Caco-2 (cell line): ENCODE data around the gene FAM89B. TPM values are rescaled to one million over a fixed set of nuclear protein-coding genes. Genes with fewer than 3 reads are reported as not detected.
"Not testable (repeated sequence)": the region's sequence is repeated elsewhere in the genome, so short reads cannot be mapped to it uniquely, and the experiment has no call there.

ENCODE experiments used
- BruUV-seq: library from RNA; stranded (reverse); fragments of 400-500 nt; replicated peaks from 2 replicates; lab custom pipeline; 2021; lab: Mats Ljungman, UMichigan
- CTCF ChIA-PET: fragments of 300-600 bp; sonication (Branson Sonifier 250); formaldehyde crosslinking; loops from one replicate; lab custom pipeline; 2022; ENCODE audit warnings: antibody characterized with exemption; lab: Charles Lee
- POLR2A ChIA-PET: fragments of 300-600 bp; sonication (Branson Sonifier 250); formaldehyde crosslinking; loops from one replicate; lab custom pipeline; 2022; ENCODE audit warnings: antibody characterized with exemption; lab: Charles Lee
- DNase-seq, 2 experiments: peaks; one replicate each; pipeline versions ENCODE4 v3.0.0 to v3.0.0-alpha.2; 2020 to 2022
- H3K27me3 ChIP-seq: replicated peaks from 2 replicates; pipeline ENCODE4 v1.6.0; 2011; ENCODE audit warnings: low read length; ENCODE audit not compliant: control insufficient read depth, insufficient read depth
- H3K36me3 ChIP-seq: 2 replicates; pipeline ENCODE4 v1.5.1; 2011; ENCODE audit warnings: low read length; ENCODE audit not compliant: control insufficient read depth, insufficient read depth
- H3K4me1 ChIP-seq: fragments of 250-450 bp; sonication (Bioruptor Pico); 2 replicates; pipeline ENCODE4 v1.5.1; 2020; ENCODE audit warnings: mild to moderate bottlenecking
- H3K4me3 ChIP-seq: 2 replicates; pipeline ENCODE4 v1.5.1; 2011; ENCODE audit warnings: low read depth, mild to moderate bottlenecking, control low read depth, low read length
- H3K9me3 ChIP-seq: fragments of 250-450 bp; sonication (Bioruptor Pico); 2 replicates; pipeline ENCODE4 v1.5.1; 2020; ENCODE audit warnings: mild to moderate bottlenecking, moderate library complexity
- H3K27ac Mint-ChIP-seq: one replicate; pipeline ENCODE4 v1.8.0; 2022; ENCODE audit warnings: mixed read lengths; ENCODE audit not compliant: unreplicated experiment
- H3K27me3 Mint-ChIP-seq: one replicate; pipeline ENCODE4 v1.8.0; 2022; ENCODE audit warnings: mixed read lengths; ENCODE audit not compliant: insufficient read depth, unreplicated experiment
- H3K36me3 Mint-ChIP-seq: one replicate; pipeline ENCODE4 v1.8.0; 2022; ENCODE audit warnings: mild to moderate bottlenecking, mixed read lengths; ENCODE audit not compliant: insufficient read depth, unreplicated experiment
- H3K4me1 Mint-ChIP-seq: one replicate; pipeline ENCODE4 v1.8.0; 2022; ENCODE audit warnings: low read depth, mixed read lengths; ENCODE audit not compliant: unreplicated experiment
- H3K4me3 Mint-ChIP-seq: one replicate; pipeline ENCODE4 v1.8.0; 2022; ENCODE audit warnings: mild to moderate bottlenecking, moderate library complexity, mixed read lengths; ENCODE audit not compliant: unreplicated experiment
- H3K9me3 Mint-ChIP-seq: one replicate; pipeline ENCODE4 v1.8.0; 2022; ENCODE audit warnings: mixed read lengths; ENCODE audit not compliant: unreplicated experiment
- CTCF ChIP-seq, 2 experiments: fragments of 200-600 bp in 1 of 2; IDR thresholded peaks; 1 replicate in 1 of 2; 2 replicates in 1 of 2; pipeline versions ENCODE4 v1.5.1 to v1.8.0; 2011 to 2022; ENCODE audit warnings: antibody characterized with exemption in 1 of 2, control low read depth in 1 of 2, inconsistent platforms in 1 of 2, low read depth in 1 of 2, low read length in 1 of 2, mild to moderate bottlenecking in 1 of 2, moderate library complexity in 1 of 2; ENCODE audit not compliant: insufficient read depth in 1 of 2, severe bottlenecking in 1 of 2, unreplicated experiment in 1 of 2
- intact Hi-C: fragments of 100-400 bp; cut with micrococcal nuclease; formaldehyde crosslinking; loops from one replicate; pipeline ENCODE4 v1.10.0; 2022; ENCODE audit not compliant: unreplicated experiment
- total RNA-seq: library from RNA; stranded (reverse); gene quantifications from 2 replicates; pipeline ENCODE4 v1.2.3, GENCODE V29; 2022

The FAM89B gene
- total RNA-seq, 1 experiment from 2014 or later, result 26.9 TPM

DNA sequence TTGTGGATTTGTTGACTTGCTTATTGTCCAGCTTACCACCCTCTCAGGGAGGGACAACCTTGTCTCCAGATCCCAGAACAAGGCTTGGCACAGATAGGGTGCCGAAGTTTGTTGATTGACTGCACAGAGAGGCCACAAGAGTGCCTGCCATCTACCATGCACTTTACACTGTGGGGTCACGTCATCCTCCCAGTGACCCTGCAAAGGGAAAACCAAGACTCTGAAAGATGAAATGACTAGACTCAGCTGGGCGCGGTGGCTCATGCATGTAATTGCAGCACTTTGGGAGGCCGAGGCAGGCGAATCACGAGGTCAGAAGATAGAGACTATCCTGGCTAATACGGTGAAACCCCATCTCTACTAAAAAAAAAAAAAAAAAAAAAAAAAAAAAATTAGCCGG lies 9.6 kb upstream of the FAM89B start:
- H3K27me3 Mint-ChIP-seq, result no peaks in the 10 kb centered on the region
- intact Hi-C loops, result no loop called here
- TF ChIP-seq CTCF (IDR thresholded peaks at IDR 0.05; ENCODE audit: insufficient read depth in 1 of 2, low read depth in 1 of 2, low read length in 1 of 2, severe bottlenecking in 1 of 2, unreplicated experiment in 1 of 2), result no peak
- DNase-seq, result no peak
- CTCF ChIA-PET, result no interaction called here
- H3K4me1 Mint-ChIP-seq, result peaks cover 20% of the 10 kb centered on the region
- peaks cover 1% of the 10 kb centered on the region; the same call in 1 of the 2 replicates for H3K36me3 ChIP-seq
- no TSS peak for BruUV-seq
- no peak overlapping the region for H3K27ac Mint-ChIP-seq
- H3K27me3 ChIP-seq, result no peaks in the 10 kb centered on the region
- H3K9me3 Mint-ChIP-seq, result no peaks in the 10 kb centered on the region
- H3K36me3 Mint-ChIP-seq, result peaks cover 5% of the 10 kb centered on the region
- no peak overlapping the region for H3K4me3 Mint-ChIP-seq
- H3K4me3 ChIP-seq, result no peak overlapping the region
- no peaks in the 10 kb centered on the region for H3K9me3 ChIP-seq
- H3K4me1 ChIP-seq, result peaks cover 27% of the 10 kb centered on the region
- POLR2A ChIA-PET, result interaction anchor here (0.7 kb wide), 1 partner anchor 140 kb away, joined by 8 read pairs; the partner anchor contains the start of gene NEAT1

DNA sequence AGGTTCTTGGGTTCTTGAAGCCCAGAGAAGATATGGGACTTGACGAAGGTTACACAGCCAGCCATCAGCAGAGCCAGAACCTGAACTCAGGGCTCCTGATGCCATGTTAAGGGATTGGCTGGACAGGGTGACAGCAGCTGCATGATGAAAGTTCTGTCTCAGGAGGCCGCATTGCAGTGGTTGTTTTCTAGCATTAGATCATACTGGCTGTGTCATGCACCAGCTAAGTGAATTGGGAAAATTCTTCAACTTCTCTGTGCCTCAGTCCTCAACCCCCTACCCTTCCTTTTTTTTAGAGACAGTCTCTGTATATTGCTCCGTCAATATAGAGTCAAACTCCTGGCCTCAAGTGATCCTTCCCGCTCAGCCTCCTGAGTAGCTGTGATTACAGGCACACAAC lies 8.7 kb upstream of the FAM89B start:
- H3K4me1 Mint-ChIP-seq, result peaks cover 28% of the 10 kb centered on the region
- ChIA-PET POLR2A (no interaction called here), CTCF (no interaction called here)
- Histone ChIP-seq H3K36me3 (peaks cover 1% of the 10 kb centered on the region; the same call in 1 of the 2 replicates), H3K4me1 (peaks cover 28% of the 10 kb centered on the region), H3K9me3 (no peaks in the 10 kb centered on the region), H3K27me3 (no peaks in the 10 kb centered on the region), H3K4me3 (no peak overlapping the region)
- intact Hi-C loops, result no loop called here
- peaks cover 10% of the 10 kb centered on the region for H3K36me3 Mint-ChIP-seq
- DNase-seq, result no peak
- TF ChIP-seq CTCF (IDR thresholded peaks at IDR 0.05; ENCODE audit: insufficient read depth in 1 of 2, low read depth in 1 of 2, low read length in 1 of 2, severe bottlenecking in 1 of 2, unreplicated experiment in 1 of 2), result no peak
- H3K4me3 Mint-ChIP-seq, result no peak overlapping the region
- no TSS peak for BruUV-seq
- H3K27ac Mint-ChIP-seq, result no peak overlapping the region
- H3K27me3 Mint-ChIP-seq, result no peaks in the 10 kb centered on the region
- no peaks in the 10 kb centered on the region for H3K9me3 Mint-ChIP-seq

DNA sequence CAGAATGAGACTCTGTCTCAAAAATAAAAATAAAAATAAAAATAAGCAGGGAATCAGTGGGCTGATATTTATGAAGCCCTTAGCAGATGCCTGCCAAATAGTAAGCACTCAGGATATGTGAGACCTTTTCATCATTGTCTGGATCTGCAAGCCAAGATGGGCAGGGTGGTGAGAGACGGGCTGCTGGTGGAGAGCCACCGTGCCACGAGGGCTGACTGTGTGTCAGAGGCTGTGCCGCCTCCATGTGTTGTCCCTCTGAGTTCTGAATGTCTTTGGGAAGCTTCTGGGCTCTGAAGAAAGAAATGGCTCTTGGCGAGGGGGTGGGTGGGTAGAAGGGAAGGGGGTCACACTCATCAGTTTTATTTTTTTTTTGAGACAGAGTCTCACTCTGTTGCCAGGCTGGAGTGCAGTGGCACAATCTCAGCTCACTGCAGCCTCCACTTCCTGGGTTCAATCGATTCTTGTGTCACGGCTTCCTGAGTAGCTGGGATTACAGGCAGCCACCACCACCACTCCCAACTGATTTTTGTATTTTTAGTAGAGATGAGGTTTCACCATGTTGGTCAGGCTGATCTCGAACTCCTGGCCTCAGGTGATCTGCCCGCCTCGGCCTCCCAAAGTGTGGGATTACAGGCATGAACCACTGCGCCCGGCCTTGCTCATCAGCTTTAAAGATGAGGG lies 7.3 kb upstream of the FAM89B start:
- H3K9me3 ChIP-seq, H3K9me3 Mint-ChIP-seq, intact Hi-C loops, H3K27me3 ChIP-seq, CTCF ChIA-PET, POLR2A ChIA-PET, H3K27me3 Mint-ChIP-seq, H3K36me3 ChIP-seq, H3K27ac Mint-ChIP-seq, BruUV-seq, H3K4me3 Mint-ChIP-seq, H3K4me3 ChIP-seq, DNase-seq: not testable (repeated sequence)
- Mint-ChIP-seq H3K4me1 (peaks cover 32% of the 10 kb centered on the region), H3K36me3 (peaks cover 17% of the 10 kb centered on the region)
- peaks cover 18% of the 10 kb centered on the region for H3K4me1 ChIP-seq
